ENCODE measurements around the gene LTB4R2. TPM values are rescaled to one million over a fixed set of nuclear protein-coding genes. Genes with fewer than 3 reads are reported as not detected.

LTB4R2 gene
- polyA plus RNA-seq, 2 of the 4 experiments (the other 2 are of a cell fraction), result 5.8 to 8.6 TPM

DNA sequence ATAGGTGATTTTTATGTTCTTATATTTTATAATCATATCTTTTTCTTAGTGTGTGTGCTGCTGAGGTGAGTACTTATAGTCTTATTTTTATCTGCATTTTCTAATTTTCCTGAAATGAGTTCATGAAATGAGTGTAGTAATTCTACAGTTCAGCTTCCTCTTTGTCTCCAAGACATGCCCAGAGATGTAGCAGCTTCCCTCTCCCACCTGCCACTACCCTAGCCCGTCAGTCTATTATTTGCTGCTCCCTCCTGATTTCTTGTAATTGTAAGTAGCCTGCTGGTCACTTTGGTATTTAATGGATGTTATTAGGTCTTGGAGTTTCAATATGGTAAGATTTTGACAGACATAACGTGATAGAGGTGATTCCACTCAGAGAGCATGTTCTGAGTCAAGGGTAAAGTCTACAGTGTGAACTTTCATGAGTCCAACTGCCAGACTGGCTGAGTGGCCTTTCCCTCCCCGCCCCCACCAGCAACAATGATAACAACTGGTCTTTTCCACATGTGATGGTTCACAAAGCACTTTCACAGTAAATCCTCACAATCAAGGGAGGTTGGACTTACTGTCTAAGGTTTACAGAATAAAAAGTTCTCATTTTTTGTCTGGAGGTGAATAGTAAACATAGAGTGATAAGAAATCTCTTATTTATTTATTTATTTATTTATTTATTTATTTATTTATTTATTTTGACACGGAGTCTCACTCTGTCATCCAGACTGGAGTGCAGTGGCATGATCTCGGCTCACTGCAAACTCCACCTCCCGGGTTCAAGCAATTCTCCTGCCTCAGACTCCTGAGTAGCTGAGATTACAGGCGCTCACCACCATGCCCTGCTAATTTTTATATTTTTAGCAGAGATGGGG, 34.1 kb downstream of the LTB4R2 start (continued):
- TF ChIP-seq POLR2AphosphoS2 (conservative IDR thresholded peaks at IDR 0.05; ENCODE audit: low read length) (no peak), NPAS2 (CRISPR knock-in tag; IDR thresholded peaks at IDR 0.05; ENCODE audit: borderline replicate concordance) (no peak), EHMT2 (IDR thresholded peaks at IDR 0.05; ENCODE audit: low read depth) (no peak), JUN (IDR thresholded peaks at IDR 0.05) (no peak), RNF2 (IDR thresholded peaks at IDR 0.05; ENCODE audit: borderline replicate concordance, low read depth) (no peak), RAD21 (conservative IDR thresholded peaks at IDR 0.05 in 1 of 2, IDR thresholded peaks at IDR 0.05 in 1 of 2) (no peak), CEBPB (IDR thresholded peaks at IDR 0.05) (no peak), CBX2 (IDR thresholded peaks at IDR 0.05; ENCODE audit: borderline replicate concordance, low read depth) (no peak)

DNA sequence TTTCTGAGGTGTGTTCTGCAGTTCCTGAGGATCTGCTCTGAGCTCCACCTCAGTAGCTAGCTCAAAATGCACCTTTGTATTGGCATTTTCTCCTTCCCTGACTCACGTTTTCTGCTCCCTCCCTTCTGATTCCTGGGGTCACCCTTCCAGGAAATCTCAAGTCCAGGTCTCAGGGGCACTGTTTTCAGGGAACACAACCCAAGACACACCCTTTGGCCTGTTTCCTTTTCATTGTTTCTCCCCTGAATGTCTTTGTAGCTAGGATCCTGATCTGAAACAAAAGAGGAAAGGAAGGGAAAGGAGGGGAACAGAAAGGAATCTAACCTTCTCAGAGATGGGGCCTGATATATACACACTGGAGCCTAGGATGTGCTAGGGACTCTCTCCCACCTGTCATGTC, 37.2 kb downstream of the LTB4R2 start:
- WGBS (ENCODE audit: missing lambda C conversion rate), result 4% methylated on average over 1 of the region's 1 CpG
- TF ChIP-seq RAD21 (conservative IDR thresholded peaks at IDR 0.05 in 1 of 2, IDR thresholded peaks at IDR 0.05 in 1 of 2) (no peak), MAFK (IDR thresholded peaks at IDR 0.05; ENCODE audit: partially characterized antibody) (no peak), FOXS1 (CRISPR knock-in tag; IDR thresholded peaks at IDR 0.05) (no peak), NFE2L2 (conservative IDR thresholded peaks at IDR 0.05; ENCODE audit: low read length) (no peak), TP53 (CRISPR knock-in tag; IDR thresholded peaks at IDR 0.05) (no peak)
- Histone ChIP-seq H3K4me2 (no peak overlapping the region), H3K9me3 (no peaks in the 10 kb centered on the region), H3K27ac (no peak overlapping the region), H3K4me1 (no peaks in the 10 kb centered on the region), H3K4me3 (no peak overlapping the region)
- FAIRE-seq (no peak), DNase-seq (ENCODE audit: low read depth in 1 of 2, low spot score in 1 of 2) (no peak), ATAC-seq (no peak)
- ChIA-PET CTCF (interaction anchor here (1.0 to 5.7 kb wide), 7 partner anchors 13 to 89 kb away, joined by 3 to 32 read pairs (median 7); partner anchors contain the start of gene ADCY4), POLR2A (interaction anchor here (1.1 kb wide), 1 partner anchor 83 kb away, joined by 3 read pairs; the partner anchor contains the start of gene KHNYN)

DNA sequence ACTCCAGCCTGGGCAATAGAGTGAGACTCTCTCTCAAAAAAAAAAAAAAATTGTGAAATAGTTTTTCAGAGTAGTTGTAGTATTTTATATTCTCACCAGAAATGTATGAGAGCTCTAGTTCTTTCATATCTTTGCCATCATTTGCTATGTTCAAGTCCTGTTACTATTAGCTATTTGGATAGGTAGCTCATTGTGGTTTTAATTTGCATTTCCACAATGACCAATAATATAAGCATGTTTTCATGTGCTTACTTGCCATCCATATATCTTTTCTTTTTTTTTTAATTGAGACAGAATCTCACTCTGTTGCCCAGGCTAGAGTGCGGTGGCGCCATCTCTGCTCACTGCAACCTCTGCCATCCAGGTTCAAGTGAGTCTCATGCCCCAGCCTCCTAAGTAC, 38.2 kb downstream of the LTB4R2 start:
- Histone ChIP-seq H3K4me1 (peaks cover 2% of the 10 kb centered on the region; the same call in 2 of the 3 replicates), H3K4me2 (no peak overlapping the region), H3K9me3 (no peaks in the 10 kb centered on the region), H3K4me3 (no peak overlapping the region), H3K27ac (no peak overlapping the region)
- no peak for FAIRE-seq
- CTCF ChIA-PET, result interaction anchor here (0.6 to 5.7 kb wide), 8 partner anchors 9 to 88 kb away, joined by 3 to 32 read pairs (median 6); partner anchors contain the start of gene ADCY4
- no peak for DNase-seq (ENCODE audit: low read depth in 1 of 2, low spot score in 1 of 2)
- no peak for ATAC-seq
- TF ChIP-seq, protein P1, sequence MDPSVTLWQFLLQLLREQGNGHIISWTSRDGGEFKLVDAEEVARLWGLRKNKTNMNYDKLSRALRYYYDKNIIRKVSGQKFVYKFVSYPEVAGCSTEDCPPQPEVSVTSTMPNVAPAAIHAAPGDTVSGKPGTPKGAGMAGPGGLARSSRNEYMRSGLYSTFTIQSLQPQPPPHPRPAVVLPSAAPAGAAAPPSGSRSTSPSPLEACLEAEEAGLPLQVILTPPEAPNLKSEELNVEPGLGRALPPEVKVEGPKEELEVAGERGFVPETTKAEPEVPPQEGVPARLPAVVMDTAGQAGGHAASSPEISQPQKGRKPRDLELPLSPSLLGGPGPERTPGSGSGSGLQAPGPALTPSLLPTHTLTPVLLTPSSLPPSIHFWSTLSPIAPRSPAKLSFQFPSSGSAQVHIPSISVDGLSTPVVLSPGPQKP (IDR thresholded peaks at IDR 0.05; ENCODE audit: low read depth, low read length), result no peak
- no peak for TF ChIP-seq ZNF302 (CRISPR knock-in tag; IDR thresholded peaks at IDR 0.05)
- TF ChIP-seq GATA3 (IDR thresholded peaks at IDR 0.05; ENCODE audit: borderline replicate concordance), result no peak
- TF ChIP-seq PHF8 (IDR thresholded peaks at IDR 0.05; ENCODE audit: borderline replicate concordance, low read depth), result no peak
- TF ChIP-seq KDM5A (IDR thresholded peaks at IDR 0.05), result no peak
- TF ChIP-seq RARB (CRISPR knock-in tag; IDR thresholded peaks at IDR 0.05), result no peak
- no peak for TF ChIP-seq NR3C1 (IDR thresholded peaks at IDR 0.05)
- TF ChIP-seq BHLHE40 (IDR thresholded peaks at IDR 0.05; ENCODE audit: low read depth, low read length), result no peak
- TF ChIP-seq CBX2 (IDR thresholded peaks at IDR 0.05; ENCODE audit: borderline replicate concordance, low read depth), result no peak
- TF ChIP-seq ESRRA (IDR thresholded peaks at IDR 0.05; ENCODE audit: borderline replicate concordance, low read length), result no peak
- TF ChIP-seq EP300 (IDR thresholded peaks at IDR 0.05), result no peak
- TF ChIP-seq KDM1A (IDR thresholded peaks at IDR 0.05; ENCODE audit: low read depth), result no peak
- TF ChIP-seq, protein P2, sequence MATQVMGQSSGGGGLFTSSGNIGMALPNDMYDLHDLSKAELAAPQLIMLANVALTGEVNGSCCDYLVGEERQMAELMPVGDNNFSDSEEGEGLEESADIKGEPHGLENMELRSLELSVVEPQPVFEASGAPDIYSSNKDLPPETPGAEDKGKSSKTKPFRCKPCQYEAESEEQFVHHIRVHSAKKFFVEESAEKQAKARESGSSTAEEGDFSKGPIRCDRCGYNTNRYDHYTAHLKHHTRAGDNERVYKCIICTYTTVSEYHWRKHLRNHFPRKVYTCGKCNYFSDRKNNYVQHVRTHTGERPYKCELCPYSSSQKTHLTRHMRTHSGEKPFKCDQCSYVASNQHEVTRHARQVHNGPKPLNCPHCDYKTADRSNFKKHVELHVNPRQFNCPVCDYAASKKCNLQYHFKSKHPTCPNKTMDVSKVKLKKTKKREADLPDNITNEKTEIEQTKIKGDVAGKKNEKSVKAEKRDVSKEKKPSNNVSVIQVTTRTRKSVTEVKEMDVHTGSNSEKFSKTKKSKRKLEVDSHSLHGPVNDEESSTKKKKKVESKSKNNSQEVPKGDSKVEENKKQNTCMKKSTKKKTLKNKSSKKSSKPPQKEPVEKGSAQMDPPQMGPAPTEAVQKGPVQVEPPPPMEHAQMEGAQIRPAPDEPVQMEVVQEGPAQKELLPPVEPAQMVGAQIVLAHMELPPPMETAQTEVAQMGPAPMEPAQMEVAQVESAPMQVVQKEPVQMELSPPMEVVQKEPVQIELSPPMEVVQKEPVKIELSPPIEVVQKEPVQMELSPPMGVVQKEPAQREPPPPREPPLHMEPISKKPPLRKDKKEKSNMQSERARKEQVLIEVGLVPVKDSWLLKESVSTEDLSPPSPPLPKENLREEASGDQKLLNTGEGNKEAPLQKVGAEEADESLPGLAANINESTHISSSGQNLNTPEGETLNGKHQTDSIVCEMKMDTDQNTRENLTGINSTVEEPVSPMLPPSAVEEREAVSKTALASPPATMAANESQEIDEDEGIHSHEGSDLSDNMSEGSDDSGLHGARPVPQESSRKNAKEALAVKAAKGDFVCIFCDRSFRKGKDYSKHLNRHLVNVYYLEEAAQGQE (IDR thresholded peaks at IDR 0.05), result no peak
- no peak for TF ChIP-seq FOSB (CRISPR knock-in tag; IDR thresholded peaks at IDR 0.05)
- no peak for TF ChIP-seq ZSCAN20 (CRISPR knock-in tag; IDR thresholded peaks at IDR 0.05)
- TF ChIP-seq HOXB13 (CRISPR knock-in tag; IDR thresholded peaks at IDR 0.05; ENCODE audit: low read depth), result no peak
- TF ChIP-seq FOXS1 (CRISPR knock-in tag; IDR thresholded peaks at IDR 0.05), result no peak
- POLR2A ChIA-PET, result no interaction called here
- 85% methylated on average over 2 of the region's 2 CpGs for WGBS (ENCODE audit: missing lambda C conversion rate)
